HG03521 (cell line): ENCODE results near the gene ACAD11.
A peak's percentile ranks its signal among the peaks of the same experiment; 100 is the strongest.

Experiments
- ATAC-seq: cut with Tn5 transposase; IDR thresholded peaks from one replicate; pipeline ENCODE4 v1.9.1; 2021; ENCODE audit warnings: mild to moderate bottlenecking, moderate library complexity; ENCODE audit not compliant: unreplicated experiment

Gene ACAD11

GRCh38 chr3:132555306-132556035, 104.1 kb downstream of the ACAD11 start:
- ATAC-seq = no peak

- ATAC-seq = no peak
These were observed 105.2 kb downstream of the ACAD11 start for GRCh38 chr3:132554437-132554836.

GRCh38 chr3:132553826-132554225, 105.8 kb downstream of the ACAD11 start:
- no peak for ATAC-seq

GRCh38 chr3:132550579-132551305, 108.9 kb downstream of the ACAD11 start:
- ATAC-seq = no peak

GRCh38 chr3:132549890-132550578, 109.6 kb downstream of the ACAD11 start:
- ATAC-seq = peak; percentile 46

- no peak for ATAC-seq
These were observed 110.4 kb downstream of the ACAD11 start for GRCh38 chr3:132549169-132549568.

GRCh38 chr3:132545471-132545870, 114.1 kb downstream of the ACAD11 start:
- ATAC-seq = no peak

- ATAC-seq = no peak
These were observed 115.5 kb downstream of the ACAD11 start for GRCh38 chr3:132544130-132544529.

- no peak for ATAC-seq
These were observed 116.4 kb downstream of the ACAD11 start for GRCh38 chr3:132543011-132543739.

- ATAC-seq = no peak
These were observed 117.0 kb downstream of the ACAD11 start for GRCh38 chr3:132542577-132542976.

- ATAC-seq = no peak
These were observed 119.9 kb downstream of the ACAD11 start for GRCh38 chr3:132539681-132540080.

- no peak for ATAC-seq
These were observed 121.5 kb downstream of the ACAD11 start for GRCh38 chr3:132538072-132538471.

- no peak for ATAC-seq
These were observed 122.3 kb downstream of the ACAD11 start for GRCh38 chr3:132537297-132537696.

- ATAC-seq = no peak
These were observed 123.0 kb downstream of the ACAD11 start for GRCh38 chr3:132536442-132537153.

- no peak for ATAC-seq
These were observed 123.8 kb downstream of the ACAD11 start for GRCh38 chr3:132535575-132536441.

GRCh38 chr3:132530624-132531023, 129.0 kb downstream of the ACAD11 start:
- no peak for ATAC-seq

GRCh38 chr3:132522353-132522752, 137.3 kb downstream of the ACAD11 start:
- ATAC-seq = peak; percentile 81

GRCh38 chr3:132521901-132522300, 137.7 kb downstream of the ACAD11 start:
- ATAC-seq = no peak

GRCh38 chr3:132519914-132520313, 139.7 kb downstream of the ACAD11 start:
- no peak for ATAC-seq

- no peak for ATAC-seq
These were observed 142.3 kb downstream of the ACAD11 start for GRCh38 chr3:132517311-132517710.
